AG09309 (cell line): ENCODE results near the gene TMEM63B.
"Not testable (repeated sequence)": the region's sequence is repeated elsewhere in the genome, so short reads cannot be mapped to it uniquely, and the experiment has no call there.

Experiments used
- DNase-seq: peaks from one replicate; pipeline ENCODE4 v3.0.0-alpha.2; 2010; ENCODE audit warnings: low read depth
- H3K4me3 ChIP-seq: 2 replicates; pipeline ENCODE4 v1.5.1; 2011; ENCODE audit warnings: mild to moderate bottlenecking, low read depth, low read length, moderate library complexity; ENCODE audit not compliant: control insufficient read depth
- CTCF ChIP-seq: IDR thresholded peaks from 2 replicates; pipeline ENCODE4 v1.5.1; 2011; ENCODE audit warnings: mild to moderate bottlenecking, low read depth, low read length, inconsistent platforms; ENCODE audit not compliant: insufficient read depth, control insufficient read depth; ENCODE audit errors: missing control alignments

TMEM63B gene

GRCh38 chr6:44135173-44135758, 7.9 kb downstream of the TMEM63B start:
- no peak for DNase-seq
- H3K4me3 ChIP-seq = no peak overlapping the region
- no peak for TF ChIP-seq CTCF

- H3K4me3 ChIP-seq = no peak overlapping the region
- DNase-seq = no peak
- no peak for TF ChIP-seq CTCF
These were observed 8.5 kb downstream of the TMEM63B start for GRCh38 chr6:44135875-44136274.

- DNase-seq = no peak
- TF ChIP-seq CTCF = no peak
- no peak overlapping the region for H3K4me3 ChIP-seq
These were observed 11.5 kb downstream of the TMEM63B start for GRCh38 chr6:44138717-44139350.

GRCh38 chr6:44139351-44139743, 12.0 kb downstream of the TMEM63B start:
- TF ChIP-seq CTCF = no peak
- no peak for DNase-seq
- no peak overlapping the region for H3K4me3 ChIP-seq

DNA sequence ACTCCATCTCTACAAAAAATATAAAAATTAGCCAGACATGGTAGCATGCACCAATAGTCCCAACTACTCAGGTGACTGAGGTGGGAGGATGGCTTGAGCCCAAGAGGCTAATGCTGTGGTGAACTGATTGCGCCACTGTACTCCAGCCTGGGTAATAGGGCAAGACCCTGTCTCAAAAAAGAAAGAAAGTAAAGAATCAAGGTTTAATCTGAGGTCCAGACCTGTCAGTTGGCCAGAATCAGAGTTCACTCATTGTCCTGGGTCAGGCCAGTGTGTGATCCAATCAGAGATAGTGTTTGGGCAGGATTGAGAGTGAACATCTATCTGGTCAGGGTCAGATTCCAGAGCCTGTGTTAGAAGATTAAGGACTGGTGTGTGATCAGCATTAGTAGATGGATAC, 15.5 kb downstream of the TMEM63B start:
- no peak overlapping the region for H3K4me3 ChIP-seq
- DNase-seq = no peak
- TF ChIP-seq CTCF = no peak

DNA sequence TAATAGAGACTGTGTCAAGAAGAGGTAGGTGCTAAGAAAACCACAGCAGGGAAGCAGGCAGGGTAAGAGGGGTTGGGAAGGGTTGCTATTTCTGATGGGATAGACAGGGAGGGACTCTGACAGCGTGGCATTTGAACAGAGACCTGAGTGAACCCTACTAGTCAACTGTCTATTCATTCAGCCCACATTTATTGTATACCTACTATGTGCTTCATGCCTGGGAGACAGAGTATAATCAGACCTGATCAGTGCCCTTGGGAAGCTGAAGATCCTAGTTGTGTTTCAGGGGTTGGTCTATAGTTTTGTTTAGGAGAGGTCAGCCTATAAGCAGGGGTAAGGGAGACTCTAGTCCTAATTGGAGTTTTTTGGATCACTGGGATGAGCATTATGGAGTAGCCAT, 16.4 kb downstream of the TMEM63B start:
- DNase-seq = no peak
- TF ChIP-seq CTCF = no peak

DNA sequence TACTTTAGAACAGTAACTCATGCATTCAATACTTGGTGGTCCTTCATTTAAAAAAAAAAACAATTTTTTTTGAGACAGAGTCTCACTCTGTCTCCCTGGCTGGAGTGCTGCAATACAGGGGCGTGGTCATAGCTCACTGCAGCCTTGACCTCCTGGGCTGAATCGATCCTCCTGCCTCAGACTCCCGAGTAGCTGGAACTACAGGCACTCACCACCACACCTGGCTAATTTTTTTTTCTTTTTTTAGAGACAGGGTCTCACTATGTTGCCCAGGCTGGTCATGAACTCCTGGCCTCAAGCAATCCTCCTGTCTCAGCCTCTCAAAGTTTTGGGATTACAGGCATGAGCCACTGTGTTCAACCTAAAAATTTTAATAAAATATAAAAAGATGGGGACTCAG, 17.2 kb downstream of the TMEM63B start:
- DNase-seq, H3K4me3 ChIP-seq: not testable (repeated sequence)

More for the DNA sequence above, 16.4 kb downstream of the TMEM63B start:
- H3K4me3 ChIP-seq = no peak overlapping the region
